MV-4-11 (cell line): ENCODE data around the gene MAST2.

ENCODE experiments used
- DNase-seq: peaks from one replicate; lab custom pipeline; 2025; lab: John Stamatoyannopoulos, UW

MAST2 gene

DNA sequence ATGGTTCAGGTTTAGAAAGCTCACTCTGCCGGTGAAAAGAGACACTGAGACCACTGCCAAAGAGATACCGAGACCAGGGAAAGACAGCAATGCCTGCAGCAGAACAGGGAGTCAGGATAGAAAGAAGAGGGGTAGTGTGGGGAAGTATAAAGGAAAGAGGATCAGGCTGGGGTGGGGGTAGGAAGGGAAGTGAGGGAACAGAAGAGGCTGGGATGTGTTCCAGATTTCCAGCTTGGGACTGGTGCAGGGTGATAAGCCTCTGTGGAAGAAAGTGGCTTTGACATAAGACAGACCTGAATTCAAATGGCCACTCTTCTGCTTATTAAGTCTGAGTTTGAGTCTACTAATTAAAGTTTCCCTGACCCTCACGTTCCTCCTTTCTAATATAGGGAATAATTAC lies 223.1 kb downstream of the MAST2 start:
- DNase-seq, result no peak

DNA sequence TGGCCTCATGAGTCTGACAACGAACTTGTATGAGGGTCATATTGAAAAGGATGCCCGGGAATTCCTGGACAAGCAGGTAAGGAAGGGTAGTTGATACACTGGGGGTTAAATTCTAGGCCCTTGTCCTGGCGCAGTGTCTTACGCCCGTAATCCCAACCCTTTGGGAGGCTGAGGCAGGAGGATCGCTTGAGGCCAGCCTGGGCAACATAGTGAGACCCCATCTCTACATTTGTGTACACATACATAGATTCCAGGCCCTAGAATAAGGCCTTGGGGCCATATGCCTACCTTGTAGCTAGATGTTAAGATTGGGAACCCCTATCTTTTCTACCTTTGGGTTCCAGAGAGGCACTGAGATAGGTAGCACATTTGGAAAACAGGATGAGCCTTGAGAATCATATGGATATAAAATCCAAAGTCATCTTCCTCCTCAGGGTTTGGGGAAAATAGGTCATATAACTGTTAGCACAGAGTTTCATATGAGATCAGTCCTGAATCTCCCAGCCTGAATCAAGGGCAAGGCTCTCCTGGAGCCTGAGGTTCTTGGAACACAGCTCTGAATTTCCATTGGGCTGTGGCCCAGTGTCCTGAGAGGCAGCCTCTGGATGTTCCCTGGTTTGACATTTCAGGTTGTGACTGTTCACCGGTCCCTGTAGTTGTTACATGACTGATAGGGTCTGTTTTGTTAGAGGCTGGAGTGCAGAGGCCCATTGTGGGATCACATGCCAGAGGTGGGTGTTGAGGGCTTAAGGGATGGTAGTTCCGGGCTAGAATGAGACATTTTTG lies 224.6 kb downstream of the MAST2 start:
- DNase-seq, result no peak

DNA sequence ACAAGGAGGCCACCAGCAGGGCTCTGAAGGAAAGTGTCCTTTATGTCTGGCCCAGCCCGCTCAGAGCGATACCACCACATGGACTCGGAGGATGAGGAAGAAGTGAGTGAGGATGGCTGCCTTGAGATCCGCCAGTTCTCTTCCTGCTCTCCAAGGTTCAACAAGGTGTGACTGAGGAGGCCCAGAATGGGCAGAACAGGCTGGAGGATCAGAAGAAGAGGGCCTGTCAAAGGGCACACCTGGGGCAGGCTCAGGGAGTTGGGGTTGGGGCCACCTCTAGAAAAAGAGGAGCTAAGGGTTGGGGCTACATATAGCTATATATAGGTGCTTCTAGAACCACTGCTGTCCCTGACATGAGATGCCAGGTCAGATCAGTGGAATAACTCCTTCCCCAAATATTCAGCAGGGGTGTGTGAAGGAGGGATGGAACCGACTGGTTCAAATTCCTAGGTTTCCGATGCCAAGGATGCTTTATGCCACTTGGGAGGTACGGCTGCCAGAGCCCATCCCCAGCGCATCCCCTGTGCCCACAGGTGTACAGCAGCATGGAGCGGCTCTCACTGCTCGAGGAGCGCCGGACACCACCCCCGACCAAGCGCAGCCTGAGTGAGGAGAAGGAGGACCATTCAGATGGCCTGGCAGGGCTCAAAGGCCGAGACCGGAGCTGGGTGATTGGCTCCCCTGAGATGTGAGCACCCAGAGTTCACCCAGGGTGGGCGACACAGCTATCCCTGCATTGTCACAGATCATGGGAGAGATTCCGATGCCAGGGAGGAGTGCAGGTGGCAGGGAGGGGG lies 226.9 kb downstream of the MAST2 start:
- no peak for DNase-seq

DNA sequence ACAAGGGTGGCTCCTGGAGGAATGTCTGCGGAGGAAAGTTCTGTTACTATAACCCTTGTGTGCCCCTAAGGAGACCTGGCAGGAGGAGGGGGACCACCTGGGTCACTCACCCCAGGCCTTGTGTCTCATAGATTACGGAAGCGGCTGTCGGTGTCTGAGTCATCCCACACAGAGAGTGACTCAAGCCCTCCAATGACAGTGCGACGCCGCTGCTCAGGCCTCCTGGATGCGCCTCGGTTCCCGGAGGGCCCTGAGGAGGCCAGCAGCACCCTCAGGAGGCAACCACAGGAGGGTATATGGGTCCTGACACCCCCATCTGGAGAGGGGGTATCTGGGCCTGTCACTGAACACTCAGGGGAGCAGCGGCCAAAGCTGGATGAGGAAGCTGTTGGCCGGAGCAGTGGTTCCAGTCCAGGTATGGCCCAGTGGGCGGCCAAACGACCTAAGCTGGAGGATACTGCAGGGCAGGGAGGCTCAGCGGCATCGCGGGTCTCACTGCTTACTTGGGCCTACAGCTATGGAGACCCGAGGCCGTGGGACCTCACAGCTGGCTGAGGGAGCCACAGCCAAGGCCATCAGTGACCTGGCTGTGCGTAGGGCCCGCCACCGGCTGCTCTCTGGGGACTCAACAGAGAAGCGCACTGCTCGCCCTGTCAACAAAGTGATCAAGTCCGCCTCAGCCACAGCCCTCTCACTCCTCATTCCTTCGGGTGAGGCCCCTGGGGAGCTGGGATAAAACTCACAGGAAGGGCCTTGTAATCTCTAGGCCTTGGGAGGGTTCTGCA lies 227.7 kb downstream of the MAST2 start:
- no peak for DNase-seq

DNA sequence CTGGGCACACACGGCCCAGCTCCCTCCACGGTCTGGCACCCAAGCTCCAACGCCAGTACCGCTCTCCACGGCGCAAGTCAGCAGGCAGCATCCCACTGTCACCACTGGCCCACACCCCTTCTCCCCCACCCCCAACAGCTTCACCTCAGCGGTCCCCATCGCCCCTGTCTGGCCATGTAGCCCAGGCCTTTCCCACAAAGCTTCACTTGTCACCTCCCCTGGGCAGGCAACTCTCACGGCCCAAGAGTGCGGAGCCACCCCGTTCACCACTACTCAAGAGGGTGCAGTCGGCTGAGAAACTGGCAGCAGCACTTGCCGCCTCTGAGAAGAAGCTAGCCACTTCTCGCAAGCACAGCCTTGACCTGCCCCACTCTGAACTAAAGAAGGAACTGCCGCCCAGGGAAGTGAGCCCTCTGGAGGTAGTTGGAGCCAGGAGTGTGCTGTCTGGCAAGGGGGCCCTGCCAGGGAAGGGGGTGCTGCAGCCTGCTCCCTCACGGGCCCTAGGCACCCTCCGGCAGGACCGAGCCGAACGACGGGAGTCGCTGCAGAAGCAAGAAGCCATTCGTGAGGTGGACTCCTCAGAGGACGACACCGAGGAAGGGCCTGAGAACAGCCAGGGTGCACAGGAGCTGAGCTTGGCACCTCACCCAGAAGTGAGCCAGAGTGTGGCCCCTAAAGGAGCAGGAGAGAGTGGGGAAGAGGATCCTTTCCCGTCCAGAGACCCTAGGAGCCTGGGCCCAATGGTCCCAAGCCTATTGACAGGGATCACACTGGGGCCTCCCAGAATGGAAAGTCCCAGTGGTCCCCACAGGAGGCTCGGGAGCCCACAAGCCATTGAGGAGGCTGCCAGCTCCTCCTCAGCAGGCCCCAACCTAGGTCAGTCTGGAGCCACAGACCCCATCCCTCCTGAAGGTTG lies 231.4 kb downstream of the MAST2 start:
- DNase-seq, result no peak

DNA sequence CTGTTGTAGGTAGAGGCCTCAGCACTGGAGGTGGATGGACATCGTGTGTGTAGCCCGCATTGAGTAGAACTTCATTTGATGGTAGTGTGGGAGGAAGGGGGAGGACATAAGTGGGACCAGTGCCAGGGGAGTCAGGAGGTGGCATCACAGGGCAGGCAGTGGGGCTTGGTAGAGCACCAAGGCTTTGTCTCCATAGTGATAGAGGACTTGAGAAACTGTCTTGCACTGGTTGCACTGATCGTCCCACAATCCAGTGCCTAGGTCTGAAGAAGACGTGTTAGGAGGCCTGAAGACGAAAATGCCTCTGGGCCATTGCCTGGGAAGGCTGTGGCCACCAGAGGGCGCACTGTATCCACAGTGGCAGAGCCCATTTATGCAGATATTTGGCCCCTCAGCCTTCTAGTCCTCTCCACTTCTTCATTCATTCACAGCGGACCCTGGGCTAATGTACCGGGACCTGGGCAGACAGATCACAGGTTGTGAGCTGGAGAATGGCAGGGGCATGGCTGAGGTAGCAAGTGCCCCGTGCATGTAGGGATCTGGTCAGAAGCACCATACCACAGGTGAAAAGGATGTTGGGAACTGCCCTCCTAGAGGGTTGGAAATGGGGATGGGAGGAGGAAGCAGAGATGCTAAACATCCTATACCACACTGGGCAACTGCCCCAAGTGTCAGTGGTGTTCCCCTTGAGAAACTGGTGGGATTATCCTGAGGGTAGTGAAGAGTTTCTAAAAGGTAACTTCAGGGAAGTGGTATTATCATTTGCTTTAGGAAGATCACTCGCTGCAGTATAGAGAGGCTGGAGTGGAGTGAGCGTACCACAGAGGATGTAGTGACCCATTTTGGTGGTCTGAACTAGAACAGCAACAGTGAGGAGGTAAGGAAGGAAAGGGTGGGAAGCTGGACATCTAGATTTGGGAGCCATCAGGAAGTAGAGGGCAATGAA lies 233.8 kb downstream of the MAST2 start:
- peak; percentile 72 for DNase-seq

DNA sequence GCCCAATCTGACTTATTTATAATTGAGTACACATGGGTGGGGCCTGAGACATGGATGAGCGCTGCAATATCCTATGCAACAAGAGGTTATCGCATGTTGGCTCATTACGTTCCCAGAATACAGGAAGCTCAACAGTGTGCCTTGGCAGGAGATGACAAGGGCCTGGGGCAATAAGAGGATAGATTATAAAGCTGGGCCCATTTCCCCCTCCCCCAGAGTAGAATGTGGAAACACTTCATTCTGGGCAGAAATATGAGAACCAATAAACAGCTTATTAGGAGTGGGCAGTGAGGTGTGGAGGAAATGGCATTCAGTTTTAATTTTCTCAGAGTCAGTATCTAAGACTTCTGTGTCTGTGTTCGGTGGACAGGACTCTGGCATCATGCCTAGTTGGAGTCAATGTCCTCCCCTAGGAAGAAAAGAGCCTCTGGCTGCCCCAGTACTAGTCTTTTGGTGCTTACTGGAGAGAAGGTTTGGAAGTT lies 236.2 kb downstream of the MAST2 start:
- peak; percentile 7 for DNase-seq

DNA sequence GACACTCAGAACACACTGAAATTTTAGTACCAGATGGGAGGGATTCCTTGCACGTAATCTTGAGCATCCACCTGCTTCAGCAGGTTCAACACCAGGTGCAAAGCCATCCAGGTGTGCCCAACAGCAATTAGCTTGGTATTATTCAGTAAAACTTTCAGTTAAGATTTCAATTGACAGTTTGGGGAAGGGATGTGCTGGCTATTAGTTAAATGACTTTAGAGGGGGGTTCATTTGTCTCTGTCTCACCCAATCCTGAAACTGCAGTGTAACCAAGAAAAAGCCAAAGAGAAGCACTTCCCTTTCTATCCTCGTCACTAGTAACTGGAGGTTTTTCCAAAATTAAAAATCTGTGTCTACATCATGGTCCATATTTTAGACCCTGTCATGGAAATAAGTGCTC lies 238.1 kb downstream of the MAST2 start:
- no peak for DNase-seq

DNA sequence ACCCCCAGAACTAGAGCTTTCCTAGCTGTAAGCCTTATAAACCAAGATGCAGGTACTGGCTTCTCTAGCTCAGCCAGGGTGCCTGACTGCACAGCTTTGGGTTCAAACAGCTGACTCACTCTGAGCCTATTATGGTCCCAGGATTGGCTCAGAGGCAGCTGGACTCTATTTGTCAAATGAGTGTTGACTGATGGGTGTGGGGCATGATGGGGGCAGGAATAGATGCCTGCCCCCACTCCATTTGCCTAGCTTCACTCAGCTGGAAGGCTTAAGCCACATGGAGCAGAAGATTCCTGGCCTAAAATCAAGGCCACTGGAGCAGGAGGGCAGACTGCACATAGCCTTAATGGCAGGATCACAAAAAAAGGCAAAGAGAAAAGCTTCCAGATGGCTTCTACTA lies 238.6 kb downstream of the MAST2 start:
- no peak for DNase-seq

DNA sequence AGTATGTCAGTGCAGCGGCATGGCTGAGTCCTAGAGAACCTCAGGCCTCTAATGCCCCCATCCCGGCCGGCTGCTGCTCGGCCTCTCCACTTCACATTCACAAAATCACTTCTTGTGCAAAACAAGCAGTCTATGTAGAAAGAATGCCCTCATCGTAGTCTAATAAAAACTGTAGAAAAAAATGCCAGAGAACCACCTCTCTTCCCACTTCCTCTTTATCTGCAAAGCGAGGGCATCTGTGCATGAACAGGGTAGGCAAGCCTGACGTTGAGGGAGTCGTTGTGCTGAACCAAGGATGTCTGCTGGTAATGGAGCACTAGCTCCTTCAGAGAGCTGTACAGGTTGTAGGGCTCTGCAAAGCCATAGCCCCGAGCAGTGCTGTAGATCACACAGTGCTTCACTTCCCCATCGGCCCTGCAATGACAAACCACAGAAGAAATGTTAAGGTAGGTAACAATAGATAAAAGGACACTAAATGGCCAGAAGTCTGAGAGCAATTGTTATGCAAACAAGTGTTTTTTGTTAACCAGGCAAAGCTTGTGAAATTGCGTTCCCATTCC lies 240.1 kb downstream of the MAST2 start:
- peak; percentile 92 for DNase-seq

DNA sequence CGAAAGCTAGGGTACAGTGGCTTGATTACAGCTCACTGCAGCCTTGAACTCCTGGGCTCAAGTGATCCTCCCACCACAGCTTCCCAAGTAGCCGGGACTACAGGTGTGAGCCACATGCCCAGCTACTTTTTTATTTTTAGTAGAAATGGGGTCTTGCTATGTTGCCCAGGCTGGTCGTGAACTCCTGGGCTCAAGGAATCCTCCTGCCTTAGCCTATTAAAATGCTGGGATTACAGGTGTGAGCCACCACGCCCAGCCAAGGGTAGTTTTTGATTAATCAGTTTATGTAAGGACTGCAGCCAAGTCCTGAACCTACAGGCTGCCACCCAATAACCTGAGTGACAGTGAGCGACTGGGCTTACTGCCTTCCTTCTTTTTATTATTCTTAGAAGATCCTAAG lies 240.7 kb downstream of the MAST2 start:
- no peak for DNase-seq

DNA sequence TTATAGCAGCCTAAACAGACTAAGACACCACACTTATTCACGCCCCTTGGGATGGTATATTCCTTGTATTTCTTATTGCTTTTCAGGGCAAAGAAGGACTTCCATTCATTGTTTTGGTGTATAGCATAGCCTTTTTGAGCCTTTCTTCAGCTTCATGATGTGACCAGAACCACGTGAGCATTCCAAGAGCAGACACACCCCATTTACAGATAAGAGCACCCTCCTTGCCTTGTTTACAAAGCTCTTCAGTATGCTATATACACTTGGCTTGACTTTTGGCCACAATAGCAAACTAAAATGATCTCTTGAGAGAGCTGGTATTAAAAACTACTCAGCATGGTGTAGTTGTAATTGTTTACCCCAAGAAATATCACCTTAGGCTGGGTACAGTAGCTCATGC lies 250.3 kb downstream of the MAST2 start:
- no peak for DNase-seq

DNA sequence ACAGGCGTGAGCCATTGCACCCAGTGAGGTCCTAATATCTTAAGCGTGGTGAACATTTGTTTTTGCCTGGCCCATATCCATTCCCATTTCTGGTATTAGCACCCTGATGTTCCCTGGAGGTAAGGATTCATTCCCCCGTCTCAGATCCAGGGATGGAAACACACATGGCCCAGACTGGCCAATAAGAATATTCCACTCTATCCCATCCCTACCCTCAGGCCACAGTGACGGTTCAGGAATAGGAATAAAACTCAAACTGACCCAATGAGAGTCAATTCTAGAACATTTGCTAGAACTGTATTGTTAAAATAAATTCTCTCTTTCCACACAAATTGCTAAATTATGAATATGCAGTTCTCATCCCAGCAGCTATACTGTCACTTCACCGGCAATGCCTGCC lies 252.9 kb downstream of the MAST2 start:
- no peak for DNase-seq

DNA sequence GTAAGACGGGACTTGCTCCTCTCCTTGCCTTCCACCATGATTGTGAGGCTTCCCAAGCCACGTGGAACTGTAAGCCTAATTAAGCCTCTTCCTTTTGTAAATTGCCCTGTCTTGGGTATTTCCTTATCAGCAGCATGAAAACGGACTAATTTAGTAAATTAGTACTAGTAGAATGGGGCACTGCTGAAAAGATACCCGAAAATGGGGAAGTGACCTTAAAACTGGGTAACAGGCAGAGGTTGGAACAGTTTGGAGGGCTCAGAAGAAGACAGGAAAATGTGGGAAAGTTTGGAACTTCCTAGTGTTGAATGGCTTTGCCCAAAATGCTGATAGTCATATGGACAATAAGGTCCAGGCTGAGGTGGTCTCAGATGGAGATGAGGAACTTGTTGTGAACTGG lies 253.8 kb downstream of the MAST2 start:
- peak; percentile 36 for DNase-seq

DNA sequence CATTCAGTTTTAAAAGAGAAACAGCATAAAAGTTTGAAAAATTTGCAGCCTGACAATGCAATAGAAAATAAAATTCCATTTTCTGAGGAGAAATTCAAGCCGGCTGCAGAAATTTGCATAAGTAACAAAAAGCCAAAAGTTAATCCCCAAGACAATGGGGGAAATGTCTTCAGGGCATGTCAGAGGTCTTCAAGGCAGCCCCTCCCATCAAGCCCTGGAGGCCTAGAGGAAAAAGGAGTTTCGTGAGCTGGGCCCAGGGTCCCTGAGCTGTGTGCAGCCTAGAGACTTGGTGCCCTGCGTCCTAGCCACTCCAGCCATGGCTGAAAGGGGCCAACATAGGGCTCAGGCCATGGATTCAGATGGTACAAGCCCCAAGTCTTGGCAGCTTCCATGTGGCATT lies 254.4 kb downstream of the MAST2 start:
- DNase-seq, result no peak

DNA sequence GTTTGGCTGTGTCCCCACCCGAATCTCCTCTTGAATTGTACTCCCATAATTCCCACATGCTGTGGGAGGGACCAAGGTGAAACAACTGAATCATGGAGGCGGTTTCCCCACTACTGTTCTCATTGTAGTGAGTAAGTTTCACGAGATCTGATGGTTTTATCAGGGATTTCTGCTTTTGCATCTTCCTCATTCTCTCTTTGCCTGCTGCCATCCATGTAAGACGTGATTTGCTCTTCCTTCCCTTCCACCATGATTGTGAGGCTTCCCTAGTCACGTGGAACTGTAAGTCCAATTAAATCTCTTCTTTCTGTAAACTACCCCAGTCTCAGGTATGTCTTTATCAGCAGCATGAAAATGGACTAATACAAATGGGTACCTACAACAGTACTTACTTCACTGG lies 255.5 kb downstream of the MAST2 start:
- DNase-seq, result no peak

DNA sequence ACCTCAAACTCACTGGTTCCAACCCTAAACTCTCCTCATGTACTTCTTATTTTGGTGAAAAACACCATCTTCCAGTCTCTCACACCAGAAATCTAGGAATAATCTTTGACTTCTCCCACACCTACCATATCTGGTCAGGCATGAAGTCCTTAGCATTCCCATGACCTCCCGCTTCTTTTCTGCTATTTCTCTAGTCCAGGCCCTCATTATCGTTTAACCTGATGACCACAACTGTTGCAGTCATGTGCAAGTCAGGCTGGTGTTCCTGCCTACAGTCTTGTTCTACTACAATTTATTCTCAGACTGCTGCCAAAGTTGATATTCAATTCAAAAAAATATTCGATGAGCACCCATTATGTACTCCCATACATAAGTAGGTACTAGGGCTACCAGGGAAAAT lies 257.7 kb downstream of the MAST2 start:
- DNase-seq, result no peak

DNA sequence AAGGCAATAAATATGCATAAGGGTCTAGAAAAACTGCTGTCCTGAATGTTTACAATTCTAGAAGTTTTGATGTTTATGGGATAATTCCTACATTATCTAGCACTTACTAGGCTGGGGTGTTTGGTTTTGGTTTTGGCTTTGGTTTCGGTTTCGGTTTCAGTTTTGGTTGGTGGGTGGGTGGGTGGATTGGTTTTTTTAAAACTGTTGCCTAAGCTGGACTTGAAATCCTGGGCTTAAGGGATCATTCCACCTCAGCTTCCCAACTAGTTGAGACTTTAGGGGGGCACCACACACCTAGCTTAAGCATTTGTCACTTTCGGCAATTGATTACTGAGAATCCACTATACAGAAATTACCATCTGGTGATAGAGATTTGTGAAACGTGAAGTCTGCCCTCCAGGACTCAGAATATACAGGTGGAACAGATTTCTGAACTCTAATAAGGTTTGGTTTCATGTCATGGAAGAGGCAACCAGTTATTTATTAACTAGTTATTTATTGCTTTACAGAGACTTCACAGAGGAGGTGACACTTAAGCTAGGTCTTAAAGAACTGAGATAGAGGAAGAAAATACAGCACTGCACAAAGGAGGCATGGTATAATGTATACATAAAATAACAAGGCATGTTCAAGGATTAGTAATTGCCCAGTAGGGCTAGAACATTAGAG lies 259.4 kb downstream of the MAST2 start:
- DNase-seq, result peak; percentile 24

DNA sequence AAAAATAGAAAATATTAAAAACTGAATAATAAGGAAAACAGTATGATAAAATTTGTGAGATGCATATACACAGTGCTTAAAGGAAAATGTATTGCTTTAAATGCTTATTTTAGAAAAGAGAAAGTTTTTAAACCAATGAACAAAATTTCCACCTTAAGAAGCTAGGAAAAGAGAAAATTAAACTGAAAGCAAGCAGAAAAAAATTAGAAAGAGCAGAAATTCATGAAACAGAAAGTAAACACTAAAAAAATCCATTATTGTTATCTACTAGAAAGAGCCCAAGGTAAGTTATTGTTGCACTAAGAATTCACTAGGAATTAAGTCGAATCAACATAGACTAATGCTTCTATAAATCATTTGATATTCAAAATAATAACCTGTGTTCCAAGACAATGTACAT lies 261.3 kb downstream of the MAST2 start:
- no peak for DNase-seq
